Stimulated activated CD4-positive, alpha-beta T cell treated with anti-CD3 and anti-CD28 coated beads, TNF-alpha, amount 100 ng/mL, for 1 hour (primary cell): ENCODE data around the gene MPC1.
"Not testable (repeated sequence)": the region's sequence is repeated elsewhere in the genome, so short reads cannot be mapped to it uniquely, and the experiment has no call there.

Source experiments
- DNase-seq, 3 donors: peaks; one replicate each; pipeline ENCODE4 v3.0.0-alpha.2; 2020; ENCODE audit warnings: low read depth in 3 of 3, low spot score in 1 of 3

MPC1 gene

GRCh38 chr6:166408936-166409755 lies 26.4 kb upstream of the MPC1 start:
- DNase-seq = no peak

- DNase-seq = no peak
Observed at GRCh38 chr6:166406197-166406596, 23.5 kb upstream of the MPC1 start.

GRCh38 chr6:166405386-166405785 lies 22.6 kb upstream of the MPC1 start:
- DNase-seq = no peak

DNA sequence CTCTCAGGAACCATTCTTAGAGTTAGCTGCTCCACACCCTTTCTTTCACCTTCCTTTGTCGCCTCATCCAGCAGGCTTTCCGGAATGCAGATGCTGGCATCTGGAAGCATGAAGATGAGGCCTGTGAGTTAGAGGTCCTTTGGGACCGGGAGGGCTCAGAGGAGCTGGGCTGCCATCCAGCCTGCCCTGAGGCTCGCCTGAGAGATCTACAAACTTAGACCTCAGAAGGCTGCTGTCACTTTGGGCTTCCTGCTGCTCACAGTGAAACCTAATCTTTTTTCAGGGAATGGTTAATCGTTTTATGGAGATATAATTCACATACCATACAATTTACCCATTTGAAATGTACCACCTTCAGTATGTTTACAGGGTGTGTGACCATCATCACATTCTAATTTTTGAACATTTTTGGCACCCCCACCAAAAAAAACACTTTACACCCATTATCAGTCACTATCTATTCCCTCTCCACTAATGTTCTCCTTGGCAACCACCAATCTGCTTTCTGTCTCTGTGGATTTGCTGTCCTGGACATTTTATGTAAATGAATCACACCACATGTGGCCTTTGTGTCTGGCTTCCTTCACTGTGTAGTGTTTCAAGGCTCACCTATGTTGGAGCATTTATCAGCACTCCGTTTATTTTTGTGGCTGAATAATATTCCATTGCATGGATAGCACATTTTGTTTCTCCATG lies 20.0 kb upstream of the MPC1 start:
- no peak for DNase-seq

- DNase-seq = peak in 1 of 3 donors; percentile 13
Observed at GRCh38 chr6:166400649-166401250, 18.0 kb upstream of the MPC1 start.

DNA sequence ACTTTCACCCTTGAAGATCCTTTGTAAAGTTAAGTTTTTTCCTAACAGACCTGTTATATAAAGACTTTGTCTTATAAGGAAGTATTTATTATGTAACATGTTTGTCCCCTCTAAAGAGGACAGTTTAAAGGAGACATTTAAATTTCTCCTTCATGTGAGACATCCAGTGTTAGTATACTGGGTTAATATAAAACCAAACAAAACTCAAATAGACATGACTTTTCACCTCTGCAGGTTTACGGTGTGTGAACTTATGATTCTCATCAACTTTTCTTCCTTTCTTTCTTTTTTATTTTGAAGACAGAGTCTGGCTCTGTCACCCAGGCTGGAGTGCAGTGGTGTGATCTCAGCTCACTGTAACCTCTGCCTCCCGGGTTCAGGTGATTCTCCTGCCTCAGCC lies 17.4 kb upstream of the MPC1 start:
- no peak for DNase-seq

DNA sequence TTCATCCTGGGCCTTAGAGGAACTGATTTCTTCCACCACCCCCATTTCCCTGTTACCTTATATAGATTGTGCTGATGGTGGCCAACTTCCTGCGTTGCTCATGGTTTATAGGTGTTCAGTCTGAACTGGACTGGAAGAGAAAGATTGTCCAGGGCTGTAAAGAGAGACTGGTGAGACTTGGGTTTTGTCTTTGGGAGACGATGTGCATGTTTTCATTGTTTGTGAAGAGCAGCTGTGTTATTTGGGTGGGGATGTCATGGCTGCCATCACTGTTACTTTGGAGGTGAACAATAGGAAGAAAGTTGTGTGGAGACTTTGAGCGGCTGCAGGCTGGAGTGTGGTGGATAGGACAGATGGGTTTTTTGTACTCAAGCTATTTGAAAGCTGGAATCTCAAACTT lies 15.6 kb upstream of the MPC1 start:
- no peak for DNase-seq

DNA sequence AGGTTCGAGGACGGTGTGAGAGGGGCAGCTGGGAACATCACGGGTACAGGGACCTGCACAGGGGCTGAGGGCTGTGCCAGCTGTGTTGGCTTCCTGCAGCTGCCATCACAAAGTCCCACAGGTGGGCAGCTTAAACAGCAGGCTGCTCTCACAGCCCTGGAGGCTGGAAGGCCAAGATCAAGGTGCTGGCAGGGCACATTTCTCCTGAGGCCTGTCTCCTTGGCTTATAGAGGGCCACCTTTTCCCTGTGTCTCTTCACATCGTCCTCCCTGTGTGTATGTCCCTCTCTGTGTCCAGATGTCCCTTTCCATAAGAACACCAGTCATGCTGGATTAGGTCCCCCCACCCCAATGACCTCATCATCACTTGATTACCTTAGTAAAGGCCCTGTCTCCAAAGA lies 15.1 kb upstream of the MPC1 start:
- DNase-seq = no peak

GRCh38 chr6:166395778-166396177 lies 13.0 kb upstream of the MPC1 start:
- no peak for DNase-seq

DNA sequence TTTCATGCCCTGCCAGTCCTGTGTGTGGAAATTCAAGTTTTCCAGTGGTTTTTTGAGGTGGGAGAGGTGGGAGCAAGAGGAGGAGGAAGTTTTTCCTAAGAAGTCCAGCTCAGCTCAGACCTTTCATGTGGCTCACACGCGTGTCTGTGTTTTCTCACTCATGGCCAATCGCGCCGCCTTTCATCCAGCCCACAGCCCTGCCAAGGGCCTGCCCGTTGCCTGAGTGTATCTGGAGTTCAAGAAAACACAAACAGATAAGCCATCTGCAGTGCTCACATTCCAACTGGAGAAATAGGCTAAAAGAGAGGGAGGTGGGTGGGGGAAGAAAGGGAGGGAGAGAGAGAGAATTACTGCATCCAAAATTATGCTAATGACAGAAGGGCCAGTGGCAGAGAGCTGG lies 12.6 kb upstream of the MPC1 start:
- no peak for DNase-seq

GRCh38 chr6:166394036-166394892 lies 11.5 kb upstream of the MPC1 start:
- no peak for DNase-seq

DNA sequence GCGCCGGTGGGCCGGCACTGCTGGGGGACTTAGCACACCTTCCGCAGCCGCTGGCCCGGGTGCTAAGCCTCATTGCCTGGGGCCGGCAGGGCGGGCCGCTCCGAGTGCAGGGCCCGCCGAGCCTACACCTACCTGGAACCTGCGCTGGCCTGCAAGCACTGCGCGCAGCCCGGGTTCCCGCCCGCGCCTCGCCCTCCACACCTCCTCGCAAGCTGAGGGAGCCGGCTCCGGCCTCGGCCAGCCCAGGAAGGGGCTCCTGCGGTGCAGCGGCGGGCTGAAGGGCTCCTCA lies 10.7 kb upstream of the MPC1 start:
- DNase-seq = no peak

GRCh38 chr6:166392755-166393534 lies 10.2 kb upstream of the MPC1 start:
- DNase-seq = not testable (repeated sequence)

- no peak for DNase-seq
Observed at GRCh38 chr6:166389119-166389518, 6.4 kb upstream of the MPC1 start.

DNA sequence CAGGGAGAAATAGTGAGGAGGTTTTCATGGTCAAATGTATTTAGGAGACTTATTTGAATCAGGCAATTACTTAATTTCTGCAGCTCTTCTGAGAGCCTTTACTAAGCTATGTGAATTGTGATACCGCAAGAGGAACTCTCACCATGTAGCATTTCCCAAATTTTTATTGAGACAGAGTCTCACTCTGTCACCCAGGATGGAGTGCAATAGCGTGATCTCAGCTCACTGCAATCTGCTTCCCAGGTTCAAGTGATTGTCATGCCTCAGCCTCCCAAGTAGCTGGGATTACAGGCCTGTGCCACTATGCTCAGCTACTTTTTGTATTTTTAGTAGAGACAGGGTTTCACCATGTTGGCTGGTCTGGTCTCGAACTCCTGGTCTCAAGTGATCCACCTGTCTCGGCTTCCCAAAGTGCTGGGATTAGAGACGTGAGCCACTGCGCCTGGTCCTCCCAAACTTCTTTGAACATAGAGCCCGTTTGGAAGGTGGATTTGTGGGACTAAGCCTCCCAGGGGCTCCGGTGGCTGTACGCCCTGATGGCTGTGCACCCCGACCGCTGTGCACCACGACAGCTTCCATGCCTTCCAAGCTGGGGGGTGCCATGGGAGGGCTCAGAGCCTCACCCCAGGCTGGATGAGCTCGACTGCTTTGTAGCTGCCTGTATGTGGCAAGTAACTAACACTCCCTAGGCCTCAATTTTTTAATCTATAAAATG lies 5.7 kb upstream of the MPC1 start:
- no peak for DNase-seq

DNA sequence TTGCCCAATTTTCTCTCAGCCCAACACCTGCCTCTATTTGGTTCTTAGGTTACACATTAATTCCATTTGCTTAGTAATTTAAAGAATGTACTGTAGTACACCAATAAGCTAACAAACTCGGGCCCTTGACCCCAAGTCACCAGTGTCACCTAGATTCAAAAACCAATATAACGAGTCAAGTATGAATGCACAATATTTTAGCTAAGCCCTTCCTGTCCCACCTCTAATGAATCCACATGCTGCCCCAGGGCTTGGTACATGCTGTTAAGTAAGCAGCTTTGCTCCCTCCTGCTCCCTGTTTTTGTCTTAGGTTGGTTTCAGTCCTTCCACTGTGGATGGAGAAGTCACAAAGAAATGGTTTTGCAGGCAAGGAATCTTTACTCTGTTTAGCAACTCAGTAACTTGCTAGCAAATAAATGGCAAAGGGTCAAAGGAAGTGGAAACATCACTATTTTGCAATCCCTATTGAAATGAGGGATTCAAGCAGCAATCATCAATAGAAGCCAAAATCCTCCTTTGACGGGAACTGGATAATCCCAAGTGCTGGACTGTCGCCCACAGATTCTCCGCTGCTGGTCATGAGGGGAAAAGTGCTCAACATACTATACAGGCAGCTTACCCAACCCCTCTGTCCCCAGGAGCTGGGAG lies 5.0 kb upstream of the MPC1 start:
- DNase-seq = no peak

DNA sequence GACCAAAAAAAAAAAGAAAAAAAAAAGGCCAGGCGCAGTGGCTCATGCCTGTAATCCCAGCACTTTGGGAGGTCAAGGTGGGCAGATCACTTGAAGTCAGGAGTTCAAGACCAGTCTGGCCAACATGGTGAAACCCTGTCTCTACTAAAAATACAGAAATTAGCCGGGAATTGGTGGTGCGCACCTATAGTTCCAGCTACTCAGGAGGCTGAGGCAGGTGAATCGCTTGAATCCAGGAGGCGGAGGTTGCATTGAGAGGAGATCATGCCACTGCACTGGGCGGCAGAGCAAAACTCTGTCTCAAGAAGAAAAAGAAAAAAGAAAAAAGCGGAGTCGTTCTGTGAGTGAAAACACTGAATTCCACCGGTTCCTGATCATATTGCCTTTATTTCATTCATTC lies 4.4 kb upstream of the MPC1 start:
- DNase-seq = not testable (repeated sequence)

DNA sequence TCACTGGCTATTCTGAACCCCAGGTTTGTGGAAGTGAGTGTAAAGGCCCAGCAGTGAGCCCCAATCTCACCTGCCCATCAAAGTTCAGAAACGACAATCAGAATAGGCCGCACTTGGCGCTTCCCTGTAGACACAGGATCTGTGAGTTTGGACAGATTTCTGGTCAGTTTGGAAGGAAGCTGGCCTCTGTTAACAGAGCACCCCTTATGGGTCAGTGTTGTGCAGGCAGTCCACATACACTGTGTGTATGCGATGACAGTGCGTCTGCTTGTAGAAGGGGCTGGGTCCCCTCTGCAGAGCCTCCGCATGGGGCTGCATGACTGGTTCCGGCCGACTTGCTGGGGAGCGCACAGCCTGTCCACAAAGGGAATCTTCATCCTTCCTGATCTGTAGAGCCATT lies 3.4 kb upstream of the MPC1 start:
- no peak for DNase-seq

DNA sequence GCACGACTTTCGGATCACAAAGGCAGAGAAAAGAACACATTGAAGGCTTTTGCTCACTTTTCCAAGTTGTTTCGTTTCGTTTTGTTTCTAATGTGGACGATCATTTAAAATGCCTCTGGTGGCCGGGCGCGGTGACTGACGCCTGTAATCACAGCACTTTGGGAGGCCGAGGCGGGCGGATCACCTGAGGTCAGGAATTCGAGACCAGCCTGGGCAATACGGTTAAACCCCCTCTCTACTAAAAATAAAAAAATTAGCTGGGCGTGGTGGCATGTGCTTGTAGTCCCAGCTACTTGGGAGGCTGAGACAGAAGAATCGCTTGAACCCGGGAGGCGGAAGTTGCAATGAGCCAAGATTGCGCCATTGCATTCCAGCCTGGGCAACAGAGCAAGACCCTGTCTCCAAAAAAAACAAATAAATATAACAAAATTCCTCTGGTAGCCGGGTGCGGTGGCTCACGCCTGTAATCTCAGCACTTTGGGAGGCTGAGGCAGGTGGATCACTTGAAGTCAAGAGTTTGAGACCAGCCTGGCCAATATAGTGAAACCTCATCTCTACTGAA lies 1.1 kb upstream of the MPC1 start:
- DNase-seq = peak in 1 of 3 donors; percentile 5
